IPS-15b (cell line): ENCODE results near the gene PTPN14.
"Not testable (repeated sequence)": the region's sequence is repeated elsewhere in the genome, so short reads cannot be mapped to it uniquely, and the experiment has no call there.

Experiments used
- H3K27me3 ChIP-seq: one replicate; pipeline ENCODE4 v1.6.1; 2013; ENCODE audit warnings: low read length; ENCODE audit not compliant: control insufficient read depth, insufficient read depth
- H3K36me3 ChIP-seq: one replicate; pipeline ENCODE4 v1.6.1; 2013; ENCODE audit warnings: low read length; ENCODE audit not compliant: control insufficient read depth, insufficient read depth
- H3K4me1 ChIP-seq: one replicate; pipeline ENCODE4 v1.6.1; 2013; ENCODE audit warnings: mild to moderate bottlenecking, low read length; ENCODE audit not compliant: control insufficient read depth, insufficient read depth
- H3K4me3 ChIP-seq: one replicate; pipeline ENCODE4 v1.5.1; 2013; ENCODE audit warnings: low read depth, low read length
- H3K9ac ChIP-seq: one replicate; pipeline ENCODE4 v1.6.1; 2013; ENCODE audit warnings: low read depth, mild to moderate bottlenecking, low read length
- H3K9me3 ChIP-seq: one replicate; pipeline ENCODE4 v1.6.1; 2013; ENCODE audit warnings: mild to moderate bottlenecking, low read length; ENCODE audit not compliant: control insufficient read depth, insufficient read depth

PTPN14 gene

GRCh38 chr1:214514032-214514818 is 37.2 kb downstream of the PTPN14 start:
- no peak overlapping the region for H3K9ac ChIP-seq
- H3K9me3 ChIP-seq: peaks cover 7% of the 10 kb centered on the region
- no peaks in the 10 kb centered on the region for H3K27me3 ChIP-seq
- peaks cover 17% of the 10 kb centered on the region for H3K4me1 ChIP-seq
- H3K4me3 ChIP-seq: no peak overlapping the region
- H3K36me3 ChIP-seq: no peaks in the 10 kb centered on the region

GRCh38 chr1:214513394-214513793 is 38.0 kb downstream of the PTPN14 start:
- peaks cover 17% of the 10 kb centered on the region for H3K4me1 ChIP-seq
- H3K36me3 ChIP-seq: no peaks in the 10 kb centered on the region
- no peak overlapping the region for H3K9ac ChIP-seq
- H3K27me3 ChIP-seq: no peaks in the 10 kb centered on the region
- H3K4me3 ChIP-seq: no peak overlapping the region
- H3K9me3 ChIP-seq: peaks cover 7% of the 10 kb centered on the region

- Histone ChIP-seq H3K9me3 (peaks cover 7% of the 10 kb centered on the region), H3K27me3 (no peaks in the 10 kb centered on the region), H3K4me1 (peaks cover 30% of the 10 kb centered on the region), H3K9ac (no peak overlapping the region), H3K4me3 (no peak overlapping the region), H3K36me3 (no peaks in the 10 kb centered on the region)
These were observed 39.8 kb downstream of the PTPN14 start for GRCh38 chr1:214511639-214511998.

GRCh38 chr1:214510914-214511638 is 40.3 kb downstream of the PTPN14 start:
- Histone ChIP-seq H3K4me1 (peaks cover 27% of the 10 kb centered on the region), H3K9ac (no peak overlapping the region), H3K9me3 (peaks cover 7% of the 10 kb centered on the region), H3K27me3 (no peaks in the 10 kb centered on the region), H3K36me3 (no peaks in the 10 kb centered on the region), H3K4me3 (no peak overlapping the region)

GRCh38 chr1:214510477-214510876 is 40.9 kb downstream of the PTPN14 start:
- Histone ChIP-seq H3K9ac (no peak overlapping the region), H3K27me3 (no peaks in the 10 kb centered on the region), H3K9me3 (peaks cover 7% of the 10 kb centered on the region), H3K4me1 (peaks cover 27% of the 10 kb centered on the region), H3K4me3 (no peak overlapping the region), H3K36me3 (no peaks in the 10 kb centered on the region)

- peaks cover 24% of the 10 kb centered on the region for H3K4me1 ChIP-seq
- H3K27me3 ChIP-seq, H3K4me3 ChIP-seq, H3K9me3 ChIP-seq, H3K36me3 ChIP-seq, H3K9ac ChIP-seq: not testable (repeated sequence)
These were observed 41.8 kb downstream of the PTPN14 start for GRCh38 chr1:214509622-214510021.

- no peak overlapping the region for H3K9ac ChIP-seq
- H3K9me3 ChIP-seq: peaks cover 7% of the 10 kb centered on the region
- peaks cover 13% of the 10 kb centered on the region for H3K4me1 ChIP-seq
- H3K27me3 ChIP-seq: no peaks in the 10 kb centered on the region
- H3K36me3 ChIP-seq: no peaks in the 10 kb centered on the region
- no peak overlapping the region for H3K4me3 ChIP-seq
These were observed 44.4 kb downstream of the PTPN14 start for GRCh38 chr1:214506972-214507431.

- Histone ChIP-seq H3K9ac (no peak overlapping the region), H3K4me3 (no peak overlapping the region), H3K36me3 (no peaks in the 10 kb centered on the region), H3K9me3 (peaks cover 2% of the 10 kb centered on the region), H3K27me3 (no peaks in the 10 kb centered on the region), H3K4me1 (peaks cover 17% of the 10 kb centered on the region)
These were observed 46.3 kb downstream of the PTPN14 start for GRCh38 chr1:214505134-214505533.

GRCh38 chr1:214504330-214504729 is 47.1 kb downstream of the PTPN14 start:
- no peaks in the 10 kb centered on the region for H3K9me3 ChIP-seq

GRCh38 chr1:214503553-214503952 is 47.8 kb downstream of the PTPN14 start:
- H3K36me3 ChIP-seq: no peaks in the 10 kb centered on the region
- H3K9me3 ChIP-seq: no peaks in the 10 kb centered on the region
- H3K4me1 ChIP-seq: peaks cover 18% of the 10 kb centered on the region
- no peak overlapping the region for H3K4me3 ChIP-seq
- H3K27me3 ChIP-seq: no peaks in the 10 kb centered on the region
- H3K9ac ChIP-seq: no peak overlapping the region

More at GRCh38 chr1:214504330-214504729, 47.1 kb downstream of the PTPN14 start:
- Histone ChIP-seq H3K4me3 (no peak overlapping the region), H3K27me3 (no peaks in the 10 kb centered on the region), H3K9ac (no peak overlapping the region), H3K36me3 (no peaks in the 10 kb centered on the region), H3K4me1 (peaks cover 18% of the 10 kb centered on the region)

GRCh38 chr1:214500340-214501055 is 50.9 kb downstream of the PTPN14 start:
- H3K4me3 ChIP-seq: no peak overlapping the region
- no peaks in the 10 kb centered on the region for H3K9me3 ChIP-seq
- H3K36me3 ChIP-seq: no peaks in the 10 kb centered on the region
- H3K4me1 ChIP-seq: peaks cover 8% of the 10 kb centered on the region
- H3K9ac ChIP-seq: no peak overlapping the region
- no peaks in the 10 kb centered on the region for H3K27me3 ChIP-seq
